AG10803 (cell line): ENCODE data around the gene CBFB.

Source experiments
- DNase-seq: peaks from one replicate; pipeline ENCODE4 v3.0.0; 2010; ENCODE audit warnings: low read depth
- H3K4me3 ChIP-seq: 2 replicates; pipeline ENCODE4 v1.5.1; 2011; ENCODE audit warnings: mild to moderate bottlenecking, low read length, control low read depth
- TF ChIP-seq, protein P1 (sequence below): conservative IDR thresholded peaks from 2 replicates; pipeline ENCODE4 v1.5.1; 2011; ENCODE audit warnings: mild to moderate bottlenecking, low read length, control low read depth, inconsistent platforms

The CBFB gene

DNA sequence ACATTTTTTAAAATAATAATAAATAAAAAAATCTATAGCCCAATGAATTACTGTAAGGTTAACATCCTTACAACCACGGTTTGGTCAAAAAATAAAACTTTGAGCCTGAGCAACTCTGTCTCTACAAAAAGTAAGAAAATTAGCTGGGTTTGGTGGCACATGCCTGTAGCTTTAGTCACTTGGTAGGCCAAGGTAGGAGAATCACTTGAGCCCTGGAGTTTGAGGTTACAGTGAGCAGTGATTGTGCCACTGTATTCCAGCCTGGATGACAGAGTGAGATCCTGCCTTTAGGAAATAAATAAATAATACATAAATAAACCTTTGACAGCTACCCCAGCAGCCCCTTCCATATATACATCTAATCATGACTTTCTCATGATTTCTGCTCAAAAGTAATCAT, 53.9 kb downstream of the CBFB start:
- DNase-seq: peak; percentile 31
- TF ChIP-seq, protein P1, sequence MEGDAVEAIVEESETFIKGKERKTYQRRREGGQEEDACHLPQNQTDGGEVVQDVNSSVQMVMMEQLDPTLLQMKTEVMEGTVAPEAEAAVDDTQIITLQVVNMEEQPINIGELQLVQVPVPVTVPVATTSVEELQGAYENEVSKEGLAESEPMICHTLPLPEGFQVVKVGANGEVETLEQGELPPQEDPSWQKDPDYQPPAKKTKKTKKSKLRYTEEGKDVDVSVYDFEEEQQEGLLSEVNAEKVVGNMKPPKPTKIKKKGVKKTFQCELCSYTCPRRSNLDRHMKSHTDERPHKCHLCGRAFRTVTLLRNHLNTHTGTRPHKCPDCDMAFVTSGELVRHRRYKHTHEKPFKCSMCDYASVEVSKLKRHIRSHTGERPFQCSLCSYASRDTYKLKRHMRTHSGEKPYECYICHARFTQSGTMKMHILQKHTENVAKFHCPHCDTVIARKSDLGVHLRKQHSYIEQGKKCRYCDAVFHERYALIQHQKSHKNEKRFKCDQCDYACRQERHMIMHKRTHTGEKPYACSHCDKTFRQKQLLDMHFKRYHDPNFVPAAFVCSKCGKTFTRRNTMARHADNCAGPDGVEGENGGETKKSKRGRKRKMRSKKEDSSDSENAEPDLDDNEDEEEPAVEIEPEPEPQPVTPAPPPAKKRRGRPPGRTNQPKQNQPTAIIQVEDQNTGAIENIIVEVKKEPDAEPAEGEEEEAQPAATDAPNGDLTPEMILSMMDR: no peak
- H3K4me3 ChIP-seq: no peak overlapping the region

DNA sequence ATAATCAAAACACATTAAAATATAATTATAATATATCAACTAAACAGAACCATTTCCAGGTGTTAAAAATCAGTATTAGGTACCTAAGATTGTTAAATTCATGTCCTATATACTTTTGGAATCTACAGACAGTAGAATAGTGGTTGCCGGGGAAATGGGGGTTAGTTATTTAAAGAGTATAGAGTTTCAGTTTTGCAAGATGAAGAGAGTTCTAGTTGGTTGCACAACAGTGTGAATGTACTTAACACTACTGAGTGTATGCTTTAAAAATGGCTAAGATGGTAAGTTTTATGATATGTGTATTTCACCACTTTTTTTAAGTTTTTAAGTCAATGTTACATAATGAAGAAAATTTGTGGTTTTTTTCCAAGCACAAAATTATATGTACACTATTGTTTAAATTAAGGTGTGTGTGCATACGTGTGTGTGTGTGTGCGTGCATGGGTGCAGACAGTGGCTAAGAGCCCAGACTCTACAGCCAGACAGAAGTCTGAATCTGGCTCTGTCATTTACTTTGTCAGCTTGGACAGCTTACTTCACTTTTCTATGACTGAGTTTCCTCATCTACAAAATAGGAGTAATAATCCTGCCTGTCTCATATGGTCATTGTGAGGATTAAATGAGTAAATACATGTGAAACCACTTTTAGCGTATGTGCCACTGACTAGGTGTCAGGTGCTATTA, 55.5 kb downstream of the CBFB start:
- TF ChIP-seq, protein P1: no peak
- no peak overlapping the region for H3K4me3 ChIP-seq
- DNase-seq: no peak

DNA sequence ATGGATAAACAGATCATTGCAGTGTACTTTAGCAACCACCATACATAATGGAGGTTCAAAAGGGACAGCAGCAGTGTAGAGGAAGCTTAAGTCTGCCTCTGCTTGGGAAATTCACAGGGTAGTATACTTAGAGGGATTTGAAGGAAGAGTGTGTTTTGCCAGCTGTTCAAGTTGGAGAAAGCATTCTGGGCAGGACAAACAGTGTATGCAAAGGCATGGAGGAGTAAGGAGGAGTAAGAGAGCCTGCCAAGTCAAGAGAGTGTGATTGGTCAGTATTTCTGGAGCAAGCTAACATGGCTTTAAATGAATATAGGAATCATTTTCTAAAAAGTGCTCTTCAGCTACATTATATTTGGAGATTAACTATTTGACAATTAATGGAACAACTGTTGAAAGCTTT, 57.9 kb downstream of the CBFB start:
- peak; percentile 38 for DNase-seq
- no peak overlapping the region for H3K4me3 ChIP-seq
- TF ChIP-seq, protein P1: no peak

DNA sequence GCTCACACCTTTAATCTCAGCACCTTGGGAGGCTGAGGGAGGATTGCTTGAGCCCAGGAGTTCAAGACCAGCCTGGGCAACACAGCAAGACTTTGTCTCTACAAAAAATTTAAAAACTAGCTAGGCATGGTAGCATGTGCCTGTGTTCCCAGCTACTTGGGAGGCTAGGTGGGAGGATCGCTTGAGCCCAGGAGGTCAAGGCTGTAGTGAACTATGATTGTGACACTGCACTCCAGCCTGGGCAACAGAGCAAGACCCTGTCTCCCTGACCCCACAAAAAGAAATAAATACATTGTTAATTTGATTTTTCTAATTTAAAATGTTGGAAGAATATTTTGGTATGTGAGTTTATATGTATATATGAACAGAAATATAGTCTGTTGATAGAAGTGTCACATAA, 58.3 kb downstream of the CBFB start:
- TF ChIP-seq, protein P1: no peak
- DNase-seq: no peak

DNA sequence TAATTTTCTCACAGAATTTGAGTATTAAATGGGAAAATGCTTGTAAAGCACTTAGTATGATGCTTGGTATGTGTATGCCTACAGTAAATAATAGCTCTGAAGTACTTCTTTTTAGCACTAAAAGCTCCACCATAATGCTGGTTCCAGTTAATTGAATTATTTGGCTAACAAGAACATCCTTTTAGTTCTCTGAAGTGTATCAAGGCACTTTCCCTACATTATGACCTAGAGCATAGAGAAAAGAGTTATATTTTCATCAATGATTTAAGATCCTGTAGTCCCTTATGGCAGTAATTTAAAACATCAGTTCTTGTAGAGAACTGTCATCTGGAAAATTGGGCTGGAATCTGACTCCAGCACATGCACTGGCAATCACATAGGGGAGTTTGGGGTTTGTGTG, 58.9 kb downstream of the CBFB start:
- DNase-seq: no peak
- TF ChIP-seq, protein P1: no peak
- H3K4me3 ChIP-seq: no peak overlapping the region

More for the DNA sequence above, 58.3 kb downstream of the CBFB start:
- no peak overlapping the region for H3K4me3 ChIP-seq

DNA sequence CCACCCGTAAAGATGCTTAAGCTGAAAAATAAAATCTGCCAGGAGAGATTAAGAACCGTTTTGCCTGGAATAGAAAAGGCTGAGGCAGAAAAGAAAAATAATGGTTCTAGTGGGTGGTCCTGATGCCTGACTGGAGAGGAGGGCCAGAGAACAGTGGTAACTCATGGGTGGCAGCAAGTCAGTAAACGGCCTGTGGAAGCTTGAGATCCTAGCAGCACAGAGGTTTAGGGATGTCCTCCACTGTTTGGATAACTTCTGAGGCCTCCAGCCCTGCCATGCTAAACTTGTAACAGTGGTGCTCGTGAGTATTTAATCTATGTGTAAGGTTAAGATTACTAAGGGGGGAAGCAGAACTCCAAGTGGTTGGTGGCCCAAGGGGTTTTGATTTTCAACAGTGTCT, 59.6 kb downstream of the CBFB start:
- TF ChIP-seq, protein P1: no peak
- no peak overlapping the region for H3K4me3 ChIP-seq
- DNase-seq: no peak

DNA sequence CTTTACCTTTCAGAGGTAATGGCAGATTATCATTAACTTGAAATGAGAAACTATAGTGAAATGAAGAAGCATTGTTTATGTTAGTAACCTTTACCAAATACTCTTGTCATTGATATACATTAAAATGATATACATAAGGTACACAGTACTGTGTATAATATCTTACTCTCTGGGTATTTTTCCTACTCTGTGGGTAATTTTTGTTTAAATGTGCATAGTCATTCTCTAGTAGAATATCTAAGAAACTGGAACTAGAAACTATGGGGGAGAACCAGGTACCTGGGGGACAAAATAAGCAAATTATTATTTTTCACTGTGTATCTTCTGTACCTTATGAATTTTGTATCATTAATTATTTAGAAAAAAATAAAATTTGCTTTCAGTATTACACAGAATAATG, 60.2 kb downstream of the CBFB start:
- no peak for DNase-seq
- TF ChIP-seq, protein P1: no peak
- H3K4me3 ChIP-seq: no peak overlapping the region
